Lower lobe of right lung (tissue), 2 donors: ENCODE measurements around the gene MS4A1. TPM values are rescaled to one million over a fixed set of nuclear protein-coding genes. Genes with fewer than 3 reads are reported as not detected.

Experiments
- ATAC-seq, 2 donors: fragments of 200-7000 bp; cut with Tn5 transposase; one replicate each; pipeline ENCODE4 v1.9.1; 2020 to 2022; ENCODE audit warnings: mild to moderate bottlenecking in 2 of 2, moderate library complexity in 2 of 2
- DNase-seq: peaks from one replicate; pipeline ENCODE4 v3.0.0-alpha.2; 2020
- H3K27ac ChIP-seq: fragments of 200-600 bp; one replicate; pipeline ENCODE4 v1.8.0; 2022
- H3K27me3 ChIP-seq: fragments of 200-600 bp; one replicate; pipeline ENCODE4 v1.8.0; 2022; ENCODE audit warnings: low read depth
- H3K36me3 ChIP-seq: fragments of 200-600 bp; one replicate; pipeline ENCODE4 v1.8.0; 2022; ENCODE audit warnings: mild to moderate bottlenecking
- H3K4me1 ChIP-seq: fragments of 200-600 bp; one replicate; pipeline ENCODE4 v1.8.0; 2022
- H3K4me3 ChIP-seq: fragments of 200-600 bp; one replicate; pipeline ENCODE4 v1.8.0; 2022; ENCODE audit warnings: mild to moderate bottlenecking
- H3K9me3 ChIP-seq: fragments of 200-600 bp; one replicate; pipeline ENCODE4 v1.8.0; 2022
- intact Hi-C: fragments of 100-400 bp; cut with DNase I; formaldehyde crosslinking; loops from one replicate; pipeline ENCODE4 v1.11.0; 2022
- long read RNA-seq: library from polyadenylated mRNA; unstranded; transcript quantifications from one replicate; pipeline ENCODE4 v2.0.0, GENCODE V29; 2021
- total RNA-seq: library from RNA; stranded (reverse); fragmentation: NEBNext Ultra II Directional; extraction: Animal tissue kit (Norgen Biotek cat#: 25700); gene quantifications from one replicate; pipeline ENCODE4 v1.2.1, GENCODE V29; 2021
- TF ChIP-seq, protein P1 (sequence below): fragments of 200-600 bp; IDR thresholded peaks from one replicate; pipeline ENCODE4 v1.8.0; 2022; ENCODE audit warnings: antibody characterized with exemption, mild to moderate bottlenecking
- donor health status: DM: no; HTN: yes; CAD: no; lungs with severe emphysema.

MS4A1 gene
- 0.65 TPM for total RNA-seq
- long read RNA-seq, partial matches to known transcripts: 0 of 1 reads
- long read RNA-seq, other reads (novel, unspliced or antisense): 0 of 1 reads

DNA sequence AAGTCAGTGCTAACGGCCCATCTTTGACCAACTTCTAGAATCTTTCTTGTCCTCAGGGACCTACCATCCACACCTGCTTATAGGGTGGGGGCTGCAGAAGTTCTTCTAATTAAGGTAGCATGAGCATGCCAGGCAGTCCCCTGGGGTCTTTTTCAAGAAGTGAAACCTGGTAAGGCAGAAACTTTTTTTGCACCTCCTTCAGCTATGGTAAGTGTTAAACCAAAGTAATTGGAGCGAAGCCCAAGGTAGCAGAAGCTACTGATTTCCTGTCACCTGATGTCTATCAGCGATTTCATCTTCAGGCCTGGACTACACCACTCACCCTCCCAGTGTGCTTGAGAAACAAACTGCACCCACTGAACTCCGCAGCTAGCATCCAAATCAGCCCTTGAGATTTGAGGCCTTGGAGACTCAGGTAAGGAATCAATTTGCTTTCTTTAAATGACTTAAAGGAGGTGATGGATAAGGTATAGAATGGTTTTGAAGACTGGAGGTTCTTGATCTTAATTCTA lies at the start of gene MS4A1:
Gene MS4A1 (plus strand): TSS at position 317 of the 512 bp plus-strand sequence. CDS start 6,528 bp downstream, outside the sequence.
- intact Hi-C loops: no loop called here
- ATAC-seq (no peak), DNase-seq (no peak)

DNA sequence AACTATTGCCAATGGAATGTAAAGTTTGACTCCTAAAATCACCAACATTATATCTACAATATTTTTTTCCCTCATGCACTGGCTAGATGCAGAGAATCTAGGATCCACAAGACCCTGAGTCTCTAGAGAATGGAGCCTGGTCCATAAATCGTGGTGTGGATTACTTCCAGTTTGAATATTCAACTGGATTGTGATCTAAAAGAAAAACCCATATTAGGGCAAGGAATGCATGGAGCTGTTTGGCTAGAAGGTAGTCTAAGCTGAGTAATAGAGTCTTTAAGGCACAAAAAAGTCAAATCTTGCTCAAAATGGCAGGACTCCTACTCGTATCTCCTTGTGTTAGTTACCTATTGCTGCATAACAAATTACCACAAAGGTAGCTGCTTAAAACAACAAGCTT lies 35.6 kb upstream of the MS4A1 start:
- Histone ChIP-seq H3K36me3 (no peaks in the 10 kb centered on the region), H3K27ac (no peak overlapping the region), H3K4me1 (no peaks in the 10 kb centered on the region), H3K9me3 (peaks cover 9% of the 10 kb centered on the region), H3K4me3 (no peak overlapping the region), H3K27me3 (no peaks in the 10 kb centered on the region)
- ATAC-seq (no peak), DNase-seq (no peak)
- TF ChIP-seq, protein P1, sequence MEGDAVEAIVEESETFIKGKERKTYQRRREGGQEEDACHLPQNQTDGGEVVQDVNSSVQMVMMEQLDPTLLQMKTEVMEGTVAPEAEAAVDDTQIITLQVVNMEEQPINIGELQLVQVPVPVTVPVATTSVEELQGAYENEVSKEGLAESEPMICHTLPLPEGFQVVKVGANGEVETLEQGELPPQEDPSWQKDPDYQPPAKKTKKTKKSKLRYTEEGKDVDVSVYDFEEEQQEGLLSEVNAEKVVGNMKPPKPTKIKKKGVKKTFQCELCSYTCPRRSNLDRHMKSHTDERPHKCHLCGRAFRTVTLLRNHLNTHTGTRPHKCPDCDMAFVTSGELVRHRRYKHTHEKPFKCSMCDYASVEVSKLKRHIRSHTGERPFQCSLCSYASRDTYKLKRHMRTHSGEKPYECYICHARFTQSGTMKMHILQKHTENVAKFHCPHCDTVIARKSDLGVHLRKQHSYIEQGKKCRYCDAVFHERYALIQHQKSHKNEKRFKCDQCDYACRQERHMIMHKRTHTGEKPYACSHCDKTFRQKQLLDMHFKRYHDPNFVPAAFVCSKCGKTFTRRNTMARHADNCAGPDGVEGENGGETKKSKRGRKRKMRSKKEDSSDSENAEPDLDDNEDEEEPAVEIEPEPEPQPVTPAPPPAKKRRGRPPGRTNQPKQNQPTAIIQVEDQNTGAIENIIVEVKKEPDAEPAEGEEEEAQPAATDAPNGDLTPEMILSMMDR: no peak
- intact Hi-C loops: no loop called here

More for the DNA sequence above, at the start of gene MS4A1:
- Histone ChIP-seq H3K4me3 (no peak within 1 kb of the TSS), H3K9me3 (no peaks in the 10 kb centered on the region), H3K27ac (no peak within 1 kb of the TSS), H3K27me3 (no peaks in the 10 kb centered on the region), H3K36me3 (no peaks in the 10 kb centered on the region), H3K4me1 (no peaks in the 10 kb centered on the region)
- TF ChIP-seq, protein P1: no peak

DNA sequence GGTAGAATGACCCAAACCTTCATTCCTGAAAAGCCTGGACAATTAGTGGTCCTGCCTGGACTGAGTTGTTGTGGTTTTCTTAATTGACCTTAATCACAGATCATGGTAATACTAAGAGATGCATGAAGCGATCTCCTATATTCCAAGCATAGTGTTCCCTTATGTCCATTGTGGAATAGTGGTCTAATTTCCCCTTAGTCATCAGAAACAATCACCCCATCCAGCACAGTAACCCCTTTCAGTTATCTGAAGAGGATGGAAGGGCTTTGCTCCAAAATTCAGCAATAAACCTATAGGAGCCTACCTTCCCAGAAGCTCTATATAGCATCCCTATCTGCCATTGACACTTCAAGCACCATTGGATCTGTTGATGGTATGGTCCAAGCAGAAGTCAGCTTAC lies 33.0 kb upstream of the MS4A1 start:
- ATAC-seq (no peak), DNase-seq (no peak)
- H3K27me3 ChIP-seq: no peaks in the 10 kb centered on the region
- intact Hi-C loops: no loop called here
- H3K4me3 ChIP-seq: no peak overlapping the region
- TF ChIP-seq, protein P1: no peak
- no peaks in the 10 kb centered on the region for H3K4me1 ChIP-seq
- peaks cover 9% of the 10 kb centered on the region for H3K9me3 ChIP-seq
- no peaks in the 10 kb centered on the region for H3K36me3 ChIP-seq
- no peak overlapping the region for H3K27ac ChIP-seq

DNA sequence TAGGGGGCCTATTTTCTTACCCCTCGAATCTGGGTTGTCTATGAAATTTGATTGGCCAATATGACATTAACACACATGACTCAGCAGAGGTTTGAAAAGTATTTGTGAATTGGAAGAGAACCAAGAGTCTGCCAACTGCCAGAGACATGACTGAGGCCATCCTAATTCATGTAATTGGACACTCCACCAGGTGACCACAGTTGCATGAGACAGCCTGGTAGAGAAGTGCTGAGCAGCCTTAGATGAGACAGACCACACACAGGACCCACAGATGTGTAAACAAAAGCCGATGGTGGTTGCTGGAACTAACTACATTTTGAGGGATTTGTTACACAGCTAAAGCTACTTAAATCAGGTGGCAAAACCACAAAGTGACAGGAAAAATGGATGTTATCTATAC lies 27.1 kb upstream of the MS4A1 start:
- no peak overlapping the region for H3K27ac ChIP-seq
- no peak overlapping the region for H3K4me3 ChIP-seq
- no peak for DNase-seq
- H3K4me1 ChIP-seq: no peaks in the 10 kb centered on the region
- H3K36me3 ChIP-seq: no peaks in the 10 kb centered on the region
- ATAC-seq: no peak
- TF ChIP-seq, protein P1: no peak
- intact Hi-C loops: no loop called here
- no peaks in the 10 kb centered on the region for H3K9me3 ChIP-seq
- H3K27me3 ChIP-seq: no peaks in the 10 kb centered on the region

DNA sequence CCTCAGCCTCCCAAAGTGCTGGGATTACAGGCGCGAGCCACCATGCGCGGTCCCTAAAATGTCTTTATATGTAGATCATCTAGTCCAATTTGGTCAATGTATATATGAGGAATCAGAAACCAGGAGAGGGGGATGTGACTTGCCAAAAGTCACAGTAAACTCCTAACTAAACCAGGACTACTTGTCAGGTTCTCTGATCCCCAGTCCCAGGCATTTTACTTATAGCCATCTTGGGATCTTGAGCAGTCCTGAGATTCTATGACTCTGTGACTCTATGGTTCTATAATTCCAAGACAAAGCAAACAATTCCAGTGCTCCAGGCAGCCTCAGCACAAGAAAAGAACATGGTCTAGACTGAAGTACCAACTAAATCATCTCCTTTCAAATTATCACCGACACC lies 26.4 kb upstream of the MS4A1 start, which contains the start of gene MS4A5:
Gene MS4A5 (plus strand): TSS at position 301 of the 400 bp plus-strand sequence. CDS start 103 bp downstream, outside the sequence.
- ATAC-seq (no peak), DNase-seq (no peak)
- intact Hi-C loops: no loop called here
- H3K27ac ChIP-seq: no peak within 1 kb of the TSS
- no peaks in the 10 kb centered on the region for H3K9me3 ChIP-seq
- H3K36me3 ChIP-seq: no peaks in the 10 kb centered on the region
- H3K27me3 ChIP-seq: no peaks in the 10 kb centered on the region
- H3K4me1 ChIP-seq: no peaks in the 10 kb centered on the region
- TF ChIP-seq, protein P1: no peak
- H3K4me3 ChIP-seq: no peak within 1 kb of the TSS
